ENCODE results near the gene PRSS16. TPM values are rescaled to one million over a fixed set of nuclear protein-coding genes. Genes with fewer than 3 reads are reported as not detected.
A peak's percentile ranks its signal among the peaks of the same experiment; 100 is the strongest.
"Not testable (repeated sequence)": the region's sequence is repeated elsewhere in the genome, so short reads cannot be mapped to it uniquely, and the experiment has no call there.

Gene PRSS16, protein sequence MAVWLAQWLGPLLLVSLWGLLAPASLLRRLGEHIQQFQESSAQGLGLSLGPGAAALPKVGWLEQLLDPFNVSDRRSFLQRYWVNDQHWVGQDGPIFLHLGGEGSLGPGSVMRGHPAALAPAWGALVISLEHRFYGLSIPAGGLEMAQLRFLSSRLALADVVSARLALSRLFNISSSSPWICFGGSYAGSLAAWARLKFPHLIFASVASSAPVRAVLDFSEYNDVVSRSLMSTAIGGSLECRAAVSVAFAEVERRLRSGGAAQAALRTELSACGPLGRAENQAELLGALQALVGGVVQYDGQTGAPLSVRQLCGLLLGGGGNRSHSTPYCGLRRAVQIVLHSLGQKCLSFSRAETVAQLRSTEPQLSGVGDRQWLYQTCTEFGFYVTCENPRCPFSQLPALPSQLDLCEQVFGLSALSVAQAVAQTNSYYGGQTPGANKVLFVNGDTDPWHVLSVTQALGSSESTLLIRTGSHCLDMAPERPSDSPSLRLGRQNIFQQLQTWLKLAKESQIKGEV
- 1 to 10 TPM; 1.1 to 1.5 TPM for total RNA-seq

GRCh38 chr6:27247133-27247836, at the start of gene PRSS16:
TSS of gene PRSS16 (plus strand) at chr6:27247701. CDS start at chr6:27247738, 37 bp downstream.
- DNase-seq, result no peak
- H3K4me1 Mint-ChIP-seq, result peaks cover 14% of the 10 kb centered on the region
- H3K9me3 Mint-ChIP-seq, result no peaks in the 10 kb centered on the region
- ChIA-PET CTCF (no interaction called here), POLR2A (no interaction called here)
- no peak within 1 kb of the TSS for H3K27ac Mint-ChIP-seq
- peaks cover 43% of the 10 kb centered on the region for H3K27me3 Mint-ChIP-seq
- no peaks in the 10 kb centered on the region for H3K36me3 Mint-ChIP-seq (ENCODE audit: low read depth)
- H3K4me3 Mint-ChIP-seq, result no peak within 1 kb of the TSS

- ChIA-PET POLR2A (interaction anchor here (0.6 kb wide), 1 partner anchor 646 kb away, joined by 4 read pairs; no protein-coding TSS in a partner anchor), CTCF (interaction anchor here (1.7 kb wide), 1 partner anchor 31 kb away, joined by 4 read pairs; no protein-coding TSS in a partner anchor)
- Mint-ChIP-seq H3K4me3 (peak overlapping the region; percentile 61), H3K27me3 (peaks cover 22% of the 10 kb centered on the region), H3K9me3 (peaks cover 10% of the 10 kb centered on the region), H3K27ac (no peak overlapping the region), H3K36me3 (ENCODE audit: low read depth) (peaks cover 12% of the 10 kb centered on the region), H3K4me1 (peaks cover 31% of the 10 kb centered on the region)
- DNase-seq, result peak; percentile 56
Observed at GRCh38 chr6:27205375-27206278, 41.9 kb upstream of the PRSS16 start.

DNA sequence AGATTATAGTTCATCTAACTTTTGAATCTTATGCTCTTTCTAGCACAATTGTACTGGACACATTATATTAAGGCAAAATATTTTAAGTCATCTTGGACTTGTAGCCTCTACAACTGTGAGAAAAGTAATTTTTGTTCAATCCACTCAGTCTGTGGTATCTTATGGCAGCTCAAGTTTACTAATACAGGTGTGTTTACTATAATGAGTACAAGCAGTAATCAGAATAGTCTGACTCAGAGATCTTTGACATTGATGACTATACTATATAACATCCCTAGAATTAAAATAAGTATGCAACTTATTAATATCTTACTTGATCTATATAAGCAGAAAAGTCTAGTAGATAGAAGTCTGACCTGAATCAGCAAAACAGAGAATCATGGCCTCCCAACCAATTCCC, 40.7 kb upstream of the PRSS16 start:
- Mint-ChIP-seq H3K9me3 (peaks cover 12% of the 10 kb centered on the region), H3K4me3 (no peak overlapping the region), H3K27me3 (peaks cover 24% of the 10 kb centered on the region), H3K36me3 (ENCODE audit: low read depth) (peaks cover 12% of the 10 kb centered on the region), H3K27ac (no peak overlapping the region), H3K4me1 (peaks cover 33% of the 10 kb centered on the region)
- DNase-seq, result no peak
- POLR2A ChIA-PET, result no interaction called here
- CTCF ChIA-PET, result interaction anchor here (1.7 kb wide), 1 partner anchor 30 kb away, joined by 4 read pairs; no protein-coding TSS in a partner anchor

- CTCF ChIA-PET, result no interaction called here
Observed at GRCh38 chr6:27208042-27208441, 39.5 kb upstream of the PRSS16 start.

DNA sequence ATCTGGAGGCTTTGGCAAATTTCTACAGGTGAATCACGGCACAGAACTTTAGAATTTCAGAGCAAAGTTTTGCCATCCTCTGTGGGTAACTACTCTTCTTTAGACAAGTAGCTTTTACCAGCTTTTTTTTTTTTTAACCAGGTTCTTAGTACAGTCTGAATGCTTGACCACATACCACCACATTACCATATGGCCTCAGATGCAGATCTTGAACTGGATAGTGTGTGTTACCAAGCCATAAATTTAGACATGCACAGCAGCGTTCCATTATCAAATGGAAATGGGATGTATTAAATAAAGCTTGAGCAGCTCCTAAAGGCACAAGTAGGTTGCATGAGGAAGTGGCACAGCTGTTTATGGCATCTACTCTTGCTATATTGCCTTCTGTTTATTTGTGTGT, 38.3 kb upstream of the PRSS16 start:
- H3K27ac Mint-ChIP-seq, result no peak overlapping the region
- peaks cover 12% of the 10 kb centered on the region for H3K36me3 Mint-ChIP-seq (ENCODE audit: low read depth)
- H3K4me3 Mint-ChIP-seq, result no peak overlapping the region
- peaks cover 27% of the 10 kb centered on the region for H3K27me3 Mint-ChIP-seq
- no peak for DNase-seq
- CTCF ChIA-PET, result no interaction called here
- H3K4me1 Mint-ChIP-seq, result peaks cover 37% of the 10 kb centered on the region
- H3K9me3 Mint-ChIP-seq, result peaks cover 12% of the 10 kb centered on the region
- POLR2A ChIA-PET, result no interaction called here

More at GRCh38 chr6:27208042-27208441, 39.5 kb upstream of the PRSS16 start:
- Mint-ChIP-seq H3K27me3 (peaks cover 27% of the 10 kb centered on the region), H3K9me3 (peaks cover 15% of the 10 kb centered on the region), H3K4me3 (no peak overlapping the region), H3K4me1 (peaks cover 38% of the 10 kb centered on the region), H3K27ac (no peak overlapping the region), H3K36me3 (ENCODE audit: low read depth) (peaks cover 12% of the 10 kb centered on the region)
- no peak for DNase-seq
- POLR2A ChIA-PET, result no interaction called here

DNA sequence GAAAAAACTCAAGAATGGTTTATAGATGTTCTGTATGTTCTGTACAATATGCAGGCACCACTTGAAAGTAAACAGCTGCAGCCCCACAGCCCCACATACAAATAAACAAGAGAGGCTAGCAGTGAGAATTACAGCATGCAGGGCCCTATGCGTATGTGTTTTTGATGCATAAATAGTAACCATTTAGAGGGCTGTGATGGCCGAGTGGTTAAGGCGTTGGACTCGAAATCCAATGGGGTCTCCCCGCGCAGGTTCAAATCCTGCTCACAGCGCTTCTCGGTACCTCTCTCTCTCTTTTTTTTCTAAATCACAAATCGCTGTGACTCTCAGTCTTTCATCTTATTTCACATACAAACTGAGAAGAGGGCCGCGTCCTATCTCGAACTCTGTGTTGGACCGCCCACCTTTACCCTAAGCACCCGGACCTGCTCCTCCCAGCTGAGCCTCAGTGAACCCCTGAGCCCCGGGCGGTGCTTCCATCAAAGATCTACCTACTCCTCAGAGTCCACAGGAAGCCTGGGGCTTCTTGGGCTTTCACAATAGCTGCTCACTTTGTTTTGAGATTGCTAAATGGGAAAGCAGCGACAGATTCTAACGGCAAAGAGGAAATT, 37.7 kb upstream of the PRSS16 start:
- no peak overlapping the region for H3K4me3 Mint-ChIP-seq
- H3K36me3 Mint-ChIP-seq (ENCODE audit: low read depth), result peaks cover 7% of the 10 kb centered on the region
- peaks cover 25% of the 10 kb centered on the region for H3K27me3 Mint-ChIP-seq
- DNase-seq, result no peak
- POLR2A ChIA-PET, result no interaction called here
- peaks cover 11% of the 10 kb centered on the region for H3K9me3 Mint-ChIP-seq
- CTCF ChIA-PET, result no interaction called here
- H3K4me1 Mint-ChIP-seq, result peaks cover 37% of the 10 kb centered on the region
- H3K27ac Mint-ChIP-seq, result no peak overlapping the region

- H3K4me3 Mint-ChIP-seq; DNase-seq; POLR2A ChIA-PET; H3K36me3 Mint-ChIP-seq (ENCODE audit: low read depth); CTCF ChIA-PET; H3K27ac Mint-ChIP-seq: not testable (repeated sequence)
- Mint-ChIP-seq H3K4me1 (peaks cover 20% of the 10 kb centered on the region), H3K9me3 (peaks cover 11% of the 10 kb centered on the region), H3K27me3 (peaks cover 22% of the 10 kb centered on the region)
Observed at GRCh38 chr6:27213091-27213517, 34.4 kb upstream of the PRSS16 start.

DNA sequence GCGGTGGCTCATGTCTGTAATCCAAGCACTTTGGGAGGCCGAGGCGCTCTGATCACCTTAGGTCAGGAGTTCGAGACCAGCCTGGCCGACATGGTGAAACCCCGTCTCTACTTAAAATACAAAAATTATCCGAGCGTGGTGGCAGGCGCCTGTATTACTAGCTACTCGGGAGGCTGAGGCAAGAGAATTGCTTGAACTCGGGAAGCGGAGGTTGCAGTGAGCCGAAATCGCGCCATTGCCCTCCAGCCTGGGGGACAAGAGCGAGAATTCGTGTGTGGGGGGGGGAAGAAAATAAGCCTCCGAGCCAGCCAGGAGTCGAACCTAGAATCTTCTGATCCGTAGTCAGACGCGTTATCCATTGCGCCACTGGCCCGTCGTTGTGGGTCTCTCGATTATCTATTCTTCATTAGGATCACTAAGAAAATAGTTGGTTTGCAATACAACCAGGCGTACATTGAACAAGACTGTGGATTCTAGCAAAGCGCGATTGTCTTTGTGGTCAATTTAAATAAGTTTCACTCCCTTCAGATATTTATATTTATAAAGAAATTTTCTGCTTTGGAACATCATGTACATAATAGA, 33.9 kb upstream of the PRSS16 start:
- CTCF ChIA-PET, result no interaction called here
- Mint-ChIP-seq H3K27ac (no peak overlapping the region), H3K36me3 (ENCODE audit: low read depth) (no peaks in the 10 kb centered on the region), H3K4me1 (peaks cover 20% of the 10 kb centered on the region), H3K9me3 (peaks cover 11% of the 10 kb centered on the region), H3K27me3 (peaks cover 24% of the 10 kb centered on the region), H3K4me3 (no peak overlapping the region)
- no peak for DNase-seq
- POLR2A ChIA-PET, result no interaction called here

DNA sequence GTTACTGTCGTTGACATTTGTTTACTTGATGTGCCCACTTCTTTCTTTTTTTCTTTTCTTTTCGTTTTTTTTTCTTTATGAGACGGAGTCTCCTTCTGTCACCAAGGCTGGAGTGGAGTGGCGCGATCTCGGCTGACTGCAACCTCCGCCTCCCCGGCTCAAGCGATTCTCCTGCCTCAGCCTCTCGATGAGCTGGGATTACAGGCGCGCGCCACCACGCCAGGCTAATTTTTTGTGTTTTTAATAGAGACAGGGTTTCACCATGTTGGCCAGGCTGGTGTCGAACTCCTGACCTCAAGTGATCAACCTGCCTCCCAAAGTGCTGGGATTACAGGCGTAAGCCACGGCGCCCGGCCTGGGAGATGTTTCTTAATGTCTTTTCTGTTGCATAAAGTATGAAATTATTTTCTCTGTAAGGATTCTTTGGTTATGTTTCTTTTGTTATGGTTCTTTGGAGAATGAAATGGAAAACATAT, 33.3 kb upstream of the PRSS16 start:
- POLR2A ChIA-PET, result no interaction called here
- no peak overlapping the region for H3K27ac Mint-ChIP-seq
- H3K36me3 Mint-ChIP-seq (ENCODE audit: low read depth), result no peaks in the 10 kb centered on the region
- no peak for DNase-seq
- H3K4me3 Mint-ChIP-seq, result peak overlapping the region; percentile 62
- H3K9me3 Mint-ChIP-seq, result peaks cover 11% of the 10 kb centered on the region
- H3K4me1 Mint-ChIP-seq, result peaks cover 16% of the 10 kb centered on the region
- CTCF ChIA-PET, result no interaction called here
- peaks cover 27% of the 10 kb centered on the region for H3K27me3 Mint-ChIP-seq

GRCh38 chr6:27216874-27217273, 30.6 kb upstream of the PRSS16 start:
- H3K36me3 Mint-ChIP-seq (ENCODE audit: low read depth), result no peaks in the 10 kb centered on the region
- ChIA-PET CTCF (no interaction called here), POLR2A (no interaction called here)
- H3K4me1 Mint-ChIP-seq, result peaks cover 9% of the 10 kb centered on the region
- no peak for DNase-seq
- peaks cover 35% of the 10 kb centered on the region for H3K27me3 Mint-ChIP-seq
- H3K9me3 Mint-ChIP-seq, result peaks cover 9% of the 10 kb centered on the region
- no peak overlapping the region for H3K4me3 Mint-ChIP-seq
- H3K27ac Mint-ChIP-seq, result no peak overlapping the region

GRCh38 chr6:27222971-27223370, 24.5 kb upstream of the PRSS16 start:
- DNase-seq; H3K27ac Mint-ChIP-seq; H3K4me1 Mint-ChIP-seq; H3K9me3 Mint-ChIP-seq; H3K4me3 Mint-ChIP-seq; POLR2A ChIA-PET; H3K36me3 Mint-ChIP-seq (ENCODE audit: low read depth): not testable (repeated sequence)
- peaks cover 37% of the 10 kb centered on the region for H3K27me3 Mint-ChIP-seq
- CTCF ChIA-PET, result interaction anchor here (1.2 kb wide), 1 partner anchor 29 kb away, joined by 3 read pairs; no protein-coding TSS in a partner anchor

GRCh38 chr6:27224729-27225128, 22.8 kb upstream of the PRSS16 start:
- no peaks in the 10 kb centered on the region for H3K36me3 Mint-ChIP-seq (ENCODE audit: low read depth)
- ChIA-PET CTCF (no interaction called here), POLR2A (no interaction called here)
- no peak overlapping the region for H3K4me3 Mint-ChIP-seq
- H3K27me3 Mint-ChIP-seq, result peaks cover 40% of the 10 kb centered on the region
- no peak for DNase-seq
- no peak overlapping the region for H3K27ac Mint-ChIP-seq
- no peaks in the 10 kb centered on the region for H3K4me1 Mint-ChIP-seq
- H3K9me3 Mint-ChIP-seq, result no peaks in the 10 kb centered on the region
